ENCODE results near the gene CPED1. TPM values are rescaled to one million over a fixed set of nuclear protein-coding genes. Genes with fewer than 3 reads are reported as not detected.
"Not testable (repeated sequence)": the region's sequence is repeated elsewhere in the genome, so short reads cannot be mapped to it uniquely, and the experiment has no call there.

The CPED1 gene
- total RNA-seq, 1 donor from 2014 or later: 4.3 TPM

DNA sequence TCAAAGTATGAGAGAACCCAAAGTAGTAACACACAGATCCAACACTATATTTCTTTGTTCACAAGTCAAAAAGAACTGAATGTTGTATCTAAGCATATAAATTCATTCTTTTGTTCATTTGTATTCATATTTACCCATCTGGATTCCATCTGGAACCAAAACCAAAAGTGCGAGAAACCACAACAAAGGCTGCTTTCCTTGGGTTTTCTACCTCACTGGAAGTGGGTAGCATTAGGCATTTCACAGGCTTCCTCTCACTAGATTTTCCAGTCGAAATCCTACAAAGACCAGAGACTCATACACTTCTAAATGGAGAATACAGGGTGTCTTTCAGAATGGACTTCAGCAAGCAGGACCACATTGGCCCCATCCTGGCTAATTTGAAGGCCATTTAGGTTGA, 230.5 kb downstream of the CPED1 start:
- peaks cover 6% of the 10 kb centered on the region for H3K36me3 Mint-ChIP-seq (ENCODE audit: low read depth)
- H3K27ac Mint-ChIP-seq (ENCODE audit: unreplicated experiment): no peak overlapping the region
- H3K4me3 Mint-ChIP-seq: no peak overlapping the region
- H3K4me1 Mint-ChIP-seq: peaks cover 3% of the 10 kb centered on the region
- peaks cover 4% of the 10 kb centered on the region for H3K9me3 Mint-ChIP-seq
- DNase-seq (ENCODE audit: low read depth, low spot score): no peak
- no peaks in the 10 kb centered on the region for H3K27me3 Mint-ChIP-seq (ENCODE audit: low read depth)
- TF ChIP-seq, protein P1, sequence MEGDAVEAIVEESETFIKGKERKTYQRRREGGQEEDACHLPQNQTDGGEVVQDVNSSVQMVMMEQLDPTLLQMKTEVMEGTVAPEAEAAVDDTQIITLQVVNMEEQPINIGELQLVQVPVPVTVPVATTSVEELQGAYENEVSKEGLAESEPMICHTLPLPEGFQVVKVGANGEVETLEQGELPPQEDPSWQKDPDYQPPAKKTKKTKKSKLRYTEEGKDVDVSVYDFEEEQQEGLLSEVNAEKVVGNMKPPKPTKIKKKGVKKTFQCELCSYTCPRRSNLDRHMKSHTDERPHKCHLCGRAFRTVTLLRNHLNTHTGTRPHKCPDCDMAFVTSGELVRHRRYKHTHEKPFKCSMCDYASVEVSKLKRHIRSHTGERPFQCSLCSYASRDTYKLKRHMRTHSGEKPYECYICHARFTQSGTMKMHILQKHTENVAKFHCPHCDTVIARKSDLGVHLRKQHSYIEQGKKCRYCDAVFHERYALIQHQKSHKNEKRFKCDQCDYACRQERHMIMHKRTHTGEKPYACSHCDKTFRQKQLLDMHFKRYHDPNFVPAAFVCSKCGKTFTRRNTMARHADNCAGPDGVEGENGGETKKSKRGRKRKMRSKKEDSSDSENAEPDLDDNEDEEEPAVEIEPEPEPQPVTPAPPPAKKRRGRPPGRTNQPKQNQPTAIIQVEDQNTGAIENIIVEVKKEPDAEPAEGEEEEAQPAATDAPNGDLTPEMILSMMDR (conservative IDR thresholded peaks at IDR 0.05): no peak

DNA sequence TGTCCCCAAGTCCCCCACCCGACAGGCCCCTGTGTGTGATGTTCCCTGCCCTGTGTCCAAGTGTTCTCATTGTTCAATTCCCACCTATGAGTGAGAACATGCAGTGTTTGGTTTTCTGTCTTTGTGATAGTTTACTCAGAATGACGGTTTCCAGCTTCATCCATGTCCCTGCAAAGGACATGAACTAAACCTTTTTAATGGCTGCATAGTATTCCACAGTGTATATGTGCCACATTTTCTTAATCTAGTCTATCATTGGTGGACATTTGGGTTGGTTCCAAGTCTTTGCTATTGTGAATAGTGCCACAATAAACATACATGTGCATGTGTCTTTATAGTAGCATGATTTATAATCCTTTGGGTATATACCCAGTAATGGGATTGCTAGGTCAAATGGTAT, 232.6 kb downstream of the CPED1 start:
- H3K4me3 Mint-ChIP-seq; H3K4me1 Mint-ChIP-seq; DNase-seq (ENCODE audit: low read depth, low spot score); H3K27me3 Mint-ChIP-seq (ENCODE audit: low read depth); H3K9me3 Mint-ChIP-seq; H3K36me3 Mint-ChIP-seq (ENCODE audit: low read depth); H3K27ac Mint-ChIP-seq (ENCODE audit: unreplicated experiment): not testable (repeated sequence)

DNA sequence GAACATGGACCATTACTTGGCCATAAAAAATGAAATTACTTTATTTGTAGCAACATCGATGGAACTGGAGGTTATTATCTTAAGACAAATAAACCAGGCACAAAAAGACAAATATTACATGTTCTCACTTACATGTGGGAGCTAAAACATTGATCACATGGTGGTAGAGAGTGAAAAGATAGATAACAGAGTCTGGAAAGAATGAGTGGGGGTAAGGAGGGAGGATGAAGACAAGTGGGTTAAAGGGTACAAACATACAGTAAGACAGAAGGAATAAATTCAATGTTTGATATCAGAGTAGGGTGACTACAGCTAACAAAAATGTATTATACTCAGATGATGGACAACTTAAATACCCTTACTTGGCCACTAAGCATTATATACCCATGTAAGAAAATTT, 240.3 kb downstream of the CPED1 start:
- H3K36me3 Mint-ChIP-seq (ENCODE audit: low read depth): peaks cover 5% of the 10 kb centered on the region
- no peak for DNase-seq (ENCODE audit: low read depth, low spot score)
- no peaks in the 10 kb centered on the region for H3K27me3 Mint-ChIP-seq (ENCODE audit: low read depth)
- peaks cover 5% of the 10 kb centered on the region for H3K4me1 Mint-ChIP-seq
- no peak overlapping the region for H3K4me3 Mint-ChIP-seq
- TF ChIP-seq, protein P1 (conservative IDR thresholded peaks at IDR 0.05): no peak
- H3K9me3 Mint-ChIP-seq: peaks cover 4% of the 10 kb centered on the region
- H3K27ac Mint-ChIP-seq (ENCODE audit: unreplicated experiment): no peak overlapping the region

DNA sequence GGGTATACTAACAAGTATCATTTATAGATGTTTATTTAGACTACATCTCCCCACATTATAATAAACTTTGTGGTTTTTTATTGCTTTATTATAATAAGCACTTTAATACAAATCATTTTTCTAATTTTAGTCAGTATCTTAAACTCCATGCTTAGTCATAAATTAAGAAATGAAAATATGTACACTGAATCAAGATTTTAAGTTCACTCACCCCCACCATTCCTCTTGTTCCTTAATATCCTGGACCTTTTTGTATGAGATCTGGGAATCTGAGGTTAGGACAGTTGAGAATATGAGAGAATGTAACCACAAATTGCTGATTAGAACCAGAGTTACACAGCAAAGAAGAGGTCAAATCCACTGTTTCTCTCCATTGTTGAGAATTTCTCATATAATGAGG, 246.7 kb downstream of the CPED1 start:
- TF ChIP-seq, protein P1 (conservative IDR thresholded peaks at IDR 0.05): no peak
- Mint-ChIP-seq H3K27ac (ENCODE audit: unreplicated experiment) (no peak overlapping the region), H3K9me3 (no peaks in the 10 kb centered on the region), H3K36me3 (ENCODE audit: low read depth) (no peaks in the 10 kb centered on the region), H3K27me3 (ENCODE audit: low read depth) (no peaks in the 10 kb centered on the region), H3K4me1 (no peaks in the 10 kb centered on the region), H3K4me3 (no peak overlapping the region)
- DNase-seq (ENCODE audit: low read depth, low spot score): no peak

DNA sequence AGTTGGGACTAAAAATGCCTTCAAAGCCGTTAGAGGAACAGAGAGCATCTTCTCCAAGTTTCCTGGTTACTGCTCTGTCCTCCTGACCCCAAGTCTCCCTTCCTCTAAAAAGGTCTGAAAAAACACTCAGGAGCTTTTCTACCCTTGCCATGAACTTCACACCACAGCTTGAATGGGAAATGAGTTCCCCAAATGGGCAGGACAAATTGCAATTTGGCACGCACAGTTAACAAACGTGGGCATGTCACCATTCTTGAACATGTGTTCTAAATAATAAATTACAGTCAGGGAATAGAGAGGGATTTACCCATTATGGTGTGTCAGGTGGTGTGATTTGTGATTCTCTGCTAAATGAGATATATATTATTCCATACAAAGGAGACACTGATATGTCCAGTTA, 249.1 kb downstream of the CPED1 start:
- no peak overlapping the region for H3K27ac Mint-ChIP-seq (ENCODE audit: unreplicated experiment)
- no peaks in the 10 kb centered on the region for H3K36me3 Mint-ChIP-seq (ENCODE audit: low read depth)
- no peaks in the 10 kb centered on the region for H3K9me3 Mint-ChIP-seq

DNA sequence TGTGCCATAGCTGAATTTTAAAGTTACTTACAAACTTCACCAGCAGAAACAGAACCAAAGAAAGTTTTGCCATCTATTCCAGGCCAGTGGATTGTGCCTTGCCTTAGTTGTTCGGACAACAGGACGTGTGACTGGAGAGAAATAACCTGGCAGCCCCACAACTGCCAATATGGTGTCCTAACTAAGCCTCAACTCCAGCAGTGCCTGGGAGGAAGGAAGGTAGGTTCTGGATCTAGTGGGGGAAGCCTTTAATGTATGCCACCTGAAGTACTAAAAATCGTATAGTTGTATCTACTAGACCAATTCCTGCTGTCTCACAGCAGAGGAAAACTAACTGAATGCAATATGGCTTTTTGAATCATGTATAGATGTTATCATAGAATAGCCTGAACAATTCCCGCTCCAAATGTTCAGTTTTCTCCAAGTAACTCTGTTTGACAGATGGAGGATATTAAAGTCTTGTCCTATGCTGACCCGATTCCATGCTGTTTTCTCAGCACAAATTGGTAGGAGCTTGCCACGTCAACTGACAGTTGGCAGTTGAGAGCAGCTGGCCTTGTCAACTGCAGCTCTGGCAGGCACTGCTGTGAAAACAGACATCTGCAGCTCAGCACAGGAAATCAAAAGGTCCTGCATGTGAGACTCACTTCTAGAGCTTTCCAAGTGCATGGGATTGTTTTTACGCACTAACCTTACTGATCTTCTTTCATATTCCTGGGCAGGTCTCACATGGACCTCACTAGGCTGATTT, 255.8 kb downstream of the CPED1 start:
- DNase-seq (ENCODE audit: low read depth, low spot score): no peak
- Mint-ChIP-seq H3K27ac (ENCODE audit: unreplicated experiment) (no peak overlapping the region), H3K27me3 (ENCODE audit: low read depth) (no peaks in the 10 kb centered on the region), H3K4me3 (no peak overlapping the region), H3K4me1 (no peaks in the 10 kb centered on the region), H3K9me3 (peaks cover 3% of the 10 kb centered on the region), H3K36me3 (ENCODE audit: low read depth) (peaks cover 2% of the 10 kb centered on the region)
- TF ChIP-seq, protein P1 (conservative IDR thresholded peaks at IDR 0.05): no peak

More for the DNA sequence above, 249.1 kb downstream of the CPED1 start:
- no peak for DNase-seq (ENCODE audit: low read depth, low spot score)
- TF ChIP-seq, protein P1 (conservative IDR thresholded peaks at IDR 0.05): no peak
- H3K27me3 Mint-ChIP-seq (ENCODE audit: low read depth): no peaks in the 10 kb centered on the region
- no peaks in the 10 kb centered on the region for H3K4me1 Mint-ChIP-seq
- H3K4me3 Mint-ChIP-seq: no peak overlapping the region

DNA sequence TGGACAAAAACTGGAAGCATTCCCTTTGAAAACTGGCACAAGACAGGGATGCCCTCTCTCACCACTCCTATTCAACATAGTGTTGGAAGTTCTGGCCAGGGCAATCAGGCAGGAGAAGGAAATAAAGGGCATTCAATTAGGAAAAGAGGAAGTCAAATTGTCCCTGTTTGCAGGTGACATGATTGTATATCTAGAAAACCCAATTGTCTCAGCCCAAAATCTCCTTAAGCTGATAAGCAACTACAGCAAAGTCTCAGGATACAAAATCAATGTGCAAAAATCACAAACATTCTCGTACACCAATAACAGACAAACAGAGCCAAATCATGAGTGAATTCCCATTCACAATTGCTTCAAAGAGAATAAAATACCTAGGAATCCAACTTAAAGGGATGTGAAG, 262.9 kb downstream of the CPED1 start:
- H3K27ac Mint-ChIP-seq (ENCODE audit: unreplicated experiment); DNase-seq (ENCODE audit: low read depth, low spot score); H3K4me3 Mint-ChIP-seq; H3K27me3 Mint-ChIP-seq (ENCODE audit: low read depth); H3K36me3 Mint-ChIP-seq (ENCODE audit: low read depth); H3K4me1 Mint-ChIP-seq: not testable (repeated sequence)
- peaks cover 11% of the 10 kb centered on the region for H3K9me3 Mint-ChIP-seq

DNA sequence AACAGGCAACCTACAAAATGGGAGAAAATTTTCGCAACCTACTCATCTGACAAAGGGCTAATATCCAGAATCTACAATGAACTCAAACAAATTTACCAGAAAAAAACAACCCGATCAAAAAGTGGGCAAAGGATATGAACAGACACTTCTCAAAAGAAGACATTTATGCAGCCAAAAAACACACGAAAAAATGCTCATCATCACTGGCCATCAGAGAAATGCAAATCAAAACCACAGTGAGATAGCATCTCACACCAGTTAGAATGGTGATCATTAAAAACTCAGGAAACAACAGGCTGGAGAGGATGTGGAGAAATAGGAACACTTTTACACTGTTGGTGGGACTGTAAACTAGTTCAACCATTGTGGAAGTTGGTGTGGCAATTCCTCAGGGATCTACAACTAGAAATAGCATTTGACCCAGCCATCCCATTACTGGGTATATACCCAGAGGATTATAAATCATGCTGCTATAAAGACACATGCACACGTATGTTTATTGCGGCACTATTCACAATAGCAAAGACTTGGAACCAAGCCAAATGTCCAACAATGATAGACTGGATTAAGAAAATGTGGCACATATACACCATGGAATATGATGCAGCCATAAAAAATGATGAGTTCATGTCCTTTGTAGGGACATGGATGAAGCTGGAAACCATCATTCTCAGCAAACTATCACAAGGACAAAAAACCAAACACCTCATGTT, 264.2 kb downstream of the CPED1 start:
- not testable (repeated sequence) for DNase-seq (ENCODE audit: low read depth, low spot score); H3K4me3 Mint-ChIP-seq; H3K36me3 Mint-ChIP-seq (ENCODE audit: low read depth); H3K27ac Mint-ChIP-seq (ENCODE audit: unreplicated experiment); H3K4me1 Mint-ChIP-seq; H3K27me3 Mint-ChIP-seq (ENCODE audit: low read depth)
- peaks cover 16% of the 10 kb centered on the region for H3K9me3 Mint-ChIP-seq
